A673 (cell line): ENCODE data around the gene ROR2. TPM values are rescaled to one million over a fixed set of nuclear protein-coding genes. Genes with fewer than 3 reads are reported as not detected.

Experiments used
- BruUV-seq: library from RNA; stranded (reverse); fragments of 400-500 nt; replicated peaks from 2 replicates; lab custom pipeline; 2021; lab: Mats Ljungman, UMichigan
- CTCF ChIA-PET: fragments of 300-600 bp; sonication (Branson Sonifier 250); formaldehyde crosslinking; loops from one replicate; lab custom pipeline; 2022; ENCODE audit warnings: antibody characterized with exemption; lab: Charles Lee
- POLR2A ChIA-PET: fragments of 300-600 bp; sonication (Branson Sonifier 250); formaldehyde crosslinking; loops from one replicate; lab custom pipeline; 2022; ENCODE audit warnings: antibody characterized with exemption; ENCODE audit not compliant: low non-redundant PET; lab: Charles Lee
- DNase-seq: peaks from one replicate; pipeline ENCODE4 v3.0.0-alpha.2; 2015; ENCODE audit warnings: low spot score
- H3K27ac ChIP-seq: fragments of 200-600 bp; sonication (generic); 2 replicates; pipeline ENCODE4 v1.5.1; 2016; ENCODE audit warnings: mixed run types, low read depth, mild to moderate bottlenecking, mixed read lengths, antibody characterized with exemption, low read length; ENCODE audit not compliant: poor library complexity, severe bottlenecking
- H3K27me3 ChIP-seq: fragments of 200-600 bp; sonication (generic); replicated peaks from 2 replicates; pipeline ENCODE4 v1.6.1; 2017; ENCODE audit warnings: mixed run types, low read depth, mild to moderate bottlenecking, mixed read lengths, antibody characterized with exemption, low read length; ENCODE audit not compliant: insufficient read depth, poor library complexity
- H3K36me3 ChIP-seq: fragments of 200-600 bp; sonication (generic); 2 replicates; pipeline ENCODE4 v1.6.1; 2016; ENCODE audit warnings: mixed run types, mild to moderate bottlenecking, mixed read lengths, antibody characterized with exemption, low read length; ENCODE audit not compliant: insufficient read depth, poor library complexity, severe bottlenecking
- H3K4me1 ChIP-seq: fragments of 200-600 bp; sonication (generic); 2 replicates; pipeline ENCODE4 v1.6.1; 2017; ENCODE audit warnings: mixed run types, mild to moderate bottlenecking, mixed read lengths, antibody characterized with exemption, low read length; ENCODE audit not compliant: insufficient read depth, poor library complexity, severe bottlenecking
- H3K4me3 ChIP-seq: fragments of 200-600 bp; sonication (generic); 2 replicates; pipeline ENCODE4 v1.5.1; 2016; ENCODE audit warnings: low read depth, mixed run types, mild to moderate bottlenecking, mixed read lengths, low read length; ENCODE audit not compliant: poor library complexity, severe bottlenecking
- H3K9me3 ChIP-seq: fragments of 200-600 bp; sonication (generic); 2 replicates; pipeline ENCODE4 v1.6.1; 2016; ENCODE audit warnings: mixed run types, low read depth, mild to moderate bottlenecking, mixed read lengths, antibody characterized with exemption, low read length; ENCODE audit not compliant: poor library complexity, severe bottlenecking
- EZH2 ChIP-seq: fragments of 200-600 bp; sonication (generic); IDR thresholded peaks from 2 replicates; pipeline ENCODE4 v1.6.1; 2017; ENCODE audit warnings: borderline replicate concordance, low read depth, mild to moderate bottlenecking, mixed read lengths, antibody characterized with exemption, low read length; ENCODE audit not compliant: poor library complexity, severe bottlenecking
- intact Hi-C: fragments of 100-400 bp; cut with micrococcal nuclease; formaldehyde crosslinking; loops from one replicate; pipeline ENCODE4 v1.10.0; 2022; ENCODE audit not compliant: unreplicated experiment
- total RNA-seq: library from RNA; stranded (reverse); gene quantifications from 2 replicates; pipeline ENCODE4 v1.2.3, GENCODE V29; 2021
- TF ChIP-seq, protein P1 (sequence below): fragments of 300-800, 200-600 bp; sonication (generic); conservative IDR thresholded peaks from 2 replicates; pipeline ENCODE4 v1.5.1; 2017; ENCODE audit warnings: low read depth, mild to moderate bottlenecking, antibody characterized with exemption, low read length, moderate library complexity, mixed read lengths

ROR2 gene
- total RNA-seq, 1 experiment from 2014 or later, result 12.3 TPM

DNA sequence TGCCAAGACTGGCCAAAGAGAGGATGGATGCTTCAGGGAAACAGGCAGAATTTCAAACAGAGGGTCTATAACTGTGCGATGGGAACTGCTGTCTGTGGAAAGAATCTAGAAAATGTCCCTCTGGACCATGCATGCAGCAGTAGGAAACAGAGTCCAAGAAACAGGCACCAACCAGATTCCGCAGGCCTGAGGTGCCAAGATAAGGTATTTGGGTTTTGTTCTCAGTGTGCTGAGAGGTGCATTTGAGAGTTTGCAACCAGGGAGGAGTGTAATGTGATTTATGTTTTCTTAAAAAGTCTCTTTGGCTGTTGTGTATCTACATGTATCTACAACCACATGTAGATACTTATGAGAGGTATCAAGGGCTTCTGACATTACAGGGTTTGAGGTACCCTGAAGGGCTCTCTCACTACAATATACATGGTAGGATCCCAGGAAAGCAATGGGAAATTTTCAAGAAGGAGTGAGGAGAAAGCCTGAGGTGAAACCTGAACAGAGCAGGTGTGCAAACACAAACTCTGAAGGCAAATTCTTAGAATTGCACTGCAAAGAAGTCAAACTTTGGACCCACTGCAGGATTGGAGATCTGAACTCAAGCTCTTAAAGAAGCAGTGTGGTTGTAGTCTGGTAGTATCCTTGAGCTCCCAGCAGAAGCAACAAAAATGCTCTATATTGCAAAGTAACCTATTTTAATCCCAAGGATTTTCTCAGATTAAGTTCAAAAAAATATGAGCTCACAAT, 343.6 kb downstream of the ROR2 start:
- BruUV-seq, result no TSS peak
- CTCF ChIA-PET, result no interaction called here

DNA sequence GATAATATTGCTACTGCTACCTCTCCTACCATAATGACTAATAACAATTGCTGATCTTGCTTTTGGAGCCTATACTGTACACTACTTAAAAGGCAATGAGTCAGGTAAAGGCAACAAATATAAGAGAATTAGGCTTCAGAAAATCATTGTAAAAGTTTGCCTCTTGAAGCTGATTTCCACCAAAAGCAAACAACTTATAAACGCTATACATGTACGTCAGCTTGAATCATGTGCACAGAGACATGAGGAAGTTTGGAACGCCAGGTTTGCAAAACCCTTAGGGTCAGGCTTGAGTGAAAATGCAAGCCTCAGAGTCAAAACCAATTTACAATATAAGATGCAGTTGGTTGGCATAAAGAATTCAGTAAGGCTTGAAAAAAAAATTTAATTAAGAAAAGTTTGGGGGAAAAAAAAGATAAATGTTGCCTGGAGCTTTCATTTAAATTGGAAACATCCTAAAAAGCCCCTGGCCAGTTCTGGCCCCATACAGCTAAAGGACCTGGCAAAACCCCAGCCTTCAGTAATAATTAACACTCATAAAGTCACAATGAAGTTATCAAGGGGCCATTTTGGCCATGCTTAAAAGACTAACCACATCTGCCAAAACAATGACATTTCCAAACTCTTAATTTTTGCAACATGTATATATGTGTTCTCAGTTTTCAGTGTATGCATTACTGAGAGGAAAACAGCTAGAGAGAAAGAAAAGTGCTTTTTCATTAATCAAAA, 345.4 kb downstream of the ROR2 start:
- POLR2A ChIA-PET, result no interaction called here
- DNase-seq, result no peak
- TF ChIP-seq, protein P1, sequence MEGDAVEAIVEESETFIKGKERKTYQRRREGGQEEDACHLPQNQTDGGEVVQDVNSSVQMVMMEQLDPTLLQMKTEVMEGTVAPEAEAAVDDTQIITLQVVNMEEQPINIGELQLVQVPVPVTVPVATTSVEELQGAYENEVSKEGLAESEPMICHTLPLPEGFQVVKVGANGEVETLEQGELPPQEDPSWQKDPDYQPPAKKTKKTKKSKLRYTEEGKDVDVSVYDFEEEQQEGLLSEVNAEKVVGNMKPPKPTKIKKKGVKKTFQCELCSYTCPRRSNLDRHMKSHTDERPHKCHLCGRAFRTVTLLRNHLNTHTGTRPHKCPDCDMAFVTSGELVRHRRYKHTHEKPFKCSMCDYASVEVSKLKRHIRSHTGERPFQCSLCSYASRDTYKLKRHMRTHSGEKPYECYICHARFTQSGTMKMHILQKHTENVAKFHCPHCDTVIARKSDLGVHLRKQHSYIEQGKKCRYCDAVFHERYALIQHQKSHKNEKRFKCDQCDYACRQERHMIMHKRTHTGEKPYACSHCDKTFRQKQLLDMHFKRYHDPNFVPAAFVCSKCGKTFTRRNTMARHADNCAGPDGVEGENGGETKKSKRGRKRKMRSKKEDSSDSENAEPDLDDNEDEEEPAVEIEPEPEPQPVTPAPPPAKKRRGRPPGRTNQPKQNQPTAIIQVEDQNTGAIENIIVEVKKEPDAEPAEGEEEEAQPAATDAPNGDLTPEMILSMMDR, result no peak
- no peak for TF ChIP-seq EZH2
- H3K4me3 ChIP-seq, result no peak overlapping the region
- CTCF ChIA-PET, result no interaction called here
- no peaks in the 10 kb centered on the region for H3K36me3 ChIP-seq
- no peak overlapping the region for H3K27ac ChIP-seq
- intact Hi-C loops, result no loop called here
- no peaks in the 10 kb centered on the region for H3K27me3 ChIP-seq
- no peaks in the 10 kb centered on the region for H3K9me3 ChIP-seq
- no peaks in the 10 kb centered on the region for H3K4me1 ChIP-seq
- no TSS peak for BruUV-seq

More for the DNA sequence above, 343.6 kb downstream of the ROR2 start:
- no peaks in the 10 kb centered on the region for H3K4me1 ChIP-seq
- H3K9me3 ChIP-seq, result no peaks in the 10 kb centered on the region
- intact Hi-C loops, result no loop called here
- H3K4me3 ChIP-seq, result no peak overlapping the region
- POLR2A ChIA-PET, result no interaction called here
- no peak for DNase-seq
- no peak for TF ChIP-seq EZH2
- TF ChIP-seq, protein P1, result no peak
- no peaks in the 10 kb centered on the region for H3K27me3 ChIP-seq
- H3K27ac ChIP-seq, result no peak overlapping the region
- H3K36me3 ChIP-seq, result no peaks in the 10 kb centered on the region

DNA sequence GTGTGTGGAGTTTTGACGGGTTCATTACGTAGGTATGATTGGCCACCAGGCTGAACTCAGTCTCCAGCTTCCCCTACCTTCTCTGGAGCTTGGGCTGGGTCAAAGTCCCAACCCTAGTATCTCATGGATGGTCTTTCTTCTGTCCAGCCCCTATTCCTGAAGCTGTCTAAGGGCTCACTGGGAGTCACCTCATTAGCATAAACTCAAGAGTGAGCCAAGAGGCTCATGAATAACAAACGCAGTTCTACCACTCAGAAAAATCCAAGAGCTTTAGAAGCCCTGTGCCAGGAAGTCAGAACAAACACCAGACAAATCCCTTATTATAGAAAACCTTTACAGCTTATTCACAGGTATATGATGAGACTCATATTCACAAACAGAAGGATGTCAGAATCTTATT, 346.1 kb downstream of the ROR2 start:
- ChIA-PET POLR2A (no interaction called here), CTCF (no interaction called here)

More for the DNA sequence above, 346.1 kb downstream of the ROR2 start:
- Histone ChIP-seq H3K4me1 (no peaks in the 10 kb centered on the region), H3K9me3 (no peaks in the 10 kb centered on the region), H3K4me3 (no peak overlapping the region), H3K27ac (no peak overlapping the region), H3K27me3 (no peaks in the 10 kb centered on the region), H3K36me3 (no peaks in the 10 kb centered on the region)
- no peak for DNase-seq
- no peak for TF ChIP-seq EZH2
- TF ChIP-seq, protein P1, result no peak
- intact Hi-C loops, result no loop called here
- BruUV-seq, result no TSS peak
